ENCODE data around the gene AGMAT. TPM values are rescaled to one million over a fixed set of nuclear protein-coding genes. Genes with fewer than 3 reads are reported as not detected.

Gene AGMAT
- total RNA-seq, 1 donor from 2014 or later, result 0.90 TPM

DNA sequence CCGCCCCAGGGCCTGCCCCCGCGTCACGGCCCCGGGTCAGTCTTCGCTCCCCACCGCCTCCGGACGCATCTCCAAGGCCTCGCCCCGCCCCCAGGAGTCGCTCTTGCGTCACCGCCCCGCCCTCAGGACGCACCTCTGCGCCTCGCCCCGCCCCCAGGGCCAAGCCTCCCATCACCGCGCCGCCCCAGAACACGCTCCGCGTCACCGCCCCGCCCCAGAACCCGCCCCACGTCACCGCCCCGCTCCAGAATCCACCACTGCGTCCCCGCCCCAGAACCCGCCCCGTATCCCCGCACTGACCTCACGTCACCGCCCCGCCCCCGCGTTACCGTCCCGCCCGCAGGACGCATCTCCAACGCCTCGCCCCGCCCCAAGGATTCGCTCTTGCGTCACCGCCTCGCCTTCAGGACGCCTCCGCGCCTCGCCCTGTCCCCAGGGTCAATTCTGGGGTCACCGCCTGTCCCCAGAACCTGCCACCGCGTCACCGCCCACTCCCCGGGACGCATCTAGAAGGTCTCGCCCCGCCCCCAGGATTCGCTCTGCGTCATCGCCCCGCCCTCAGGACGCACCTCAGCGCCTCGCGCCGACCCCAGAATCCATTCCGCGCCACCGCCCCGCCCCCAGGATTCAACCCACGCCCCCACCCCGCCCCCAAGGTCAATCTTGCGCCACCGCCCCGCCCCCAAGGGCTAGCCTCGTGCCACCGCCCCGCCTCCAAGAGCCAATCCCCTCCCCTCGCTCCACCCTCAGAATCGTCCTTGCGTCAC, 60.4 kb downstream of the AGMAT start:
- DNase-seq (ENCODE audit: low read depth in 2 of 2), result peak; percentile 96 to 99

DNA sequence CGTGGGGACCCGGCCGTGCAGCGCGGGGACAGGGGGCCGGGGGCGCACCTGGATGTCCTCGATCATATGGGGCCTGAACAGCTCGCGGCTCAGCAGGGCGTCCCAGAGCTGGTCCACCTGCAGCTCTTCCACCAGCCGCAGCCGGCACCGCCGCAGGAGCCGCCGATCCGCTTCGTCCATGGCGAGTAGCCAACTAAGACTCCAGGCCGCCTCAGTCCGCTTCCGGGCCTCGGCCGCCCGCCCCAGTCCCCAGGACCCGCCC, 60.9 kb downstream of the AGMAT start, which contains the start of gene CASP9:
Gene CASP9, minus strand, starts transcription at position 195 of the 262 bp plus-strand sequence. Its CDS starts 15 bp downstream, at position 180.
- no peak for DNase-seq (ENCODE audit: low read depth in 2 of 2)

DNA sequence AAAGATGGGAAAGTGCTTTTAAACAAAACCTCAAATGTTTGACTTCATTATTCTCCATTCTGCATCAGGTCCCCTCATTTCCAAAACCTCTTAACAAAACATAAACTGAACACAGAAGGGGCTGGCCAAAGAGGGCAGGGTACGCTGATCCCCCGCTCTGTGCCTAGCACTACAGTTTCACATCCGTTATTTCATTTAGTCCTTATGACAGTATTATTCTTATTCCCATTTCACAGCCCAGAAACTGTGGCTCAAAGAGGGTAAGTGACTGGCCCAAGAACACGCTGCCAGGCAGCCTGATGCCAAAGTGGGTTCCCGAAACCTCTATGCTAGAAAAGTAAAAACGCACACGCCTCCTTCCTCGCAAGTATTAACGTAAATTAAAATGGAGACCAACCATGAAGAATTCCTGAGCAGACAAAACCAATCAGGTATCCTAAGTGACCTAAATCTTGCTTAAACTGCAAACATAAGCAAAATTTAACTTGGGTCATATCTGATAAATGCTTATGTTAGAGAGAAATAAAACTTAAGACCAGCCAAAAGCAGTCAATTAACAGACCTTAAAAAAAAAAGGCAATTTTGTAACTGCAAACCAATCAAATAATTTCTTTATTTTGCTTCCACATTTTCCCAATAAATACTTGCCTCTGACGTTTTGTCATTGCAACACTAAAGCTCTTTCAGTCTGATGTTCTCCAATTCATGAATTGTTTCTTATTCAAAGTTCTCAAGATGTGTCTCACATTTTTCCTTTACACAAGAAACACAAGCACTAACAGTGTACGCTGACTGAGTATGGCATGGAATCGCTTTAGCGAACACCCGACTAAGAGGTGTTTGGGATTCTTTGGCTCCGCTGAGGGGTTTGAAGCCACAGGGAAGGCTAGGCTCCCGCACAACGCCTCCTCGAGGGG, 61.5 kb downstream of the AGMAT start:
- DNase-seq (ENCODE audit: low read depth in 2 of 2), result no peak

DNA sequence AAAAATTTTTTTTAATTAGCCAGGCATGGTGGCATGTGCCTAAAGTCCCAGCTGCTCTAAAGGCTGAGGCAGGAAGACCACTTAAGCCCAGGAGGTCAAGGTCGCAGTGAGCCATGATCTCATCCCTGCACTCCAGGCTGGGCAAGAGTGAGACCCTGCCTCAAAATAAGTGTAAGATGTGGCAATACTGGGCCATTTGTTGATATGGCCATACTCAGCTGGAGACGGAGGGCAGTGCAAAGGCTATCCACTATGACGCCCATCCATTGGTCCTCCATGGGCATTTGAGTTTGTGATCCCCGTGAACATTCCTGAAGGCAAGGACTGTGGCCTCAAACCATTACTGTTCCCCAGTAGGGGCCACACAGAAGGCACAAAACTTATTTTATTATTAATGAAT, 62.3 kb downstream of the AGMAT start:
- no peak for DNase-seq (ENCODE audit: low read depth in 2 of 2)

Other genes with a start within 250 kb of the AGMAT start
- 33.4 and 34.1 TPM in 2 replicates for gene EFHD2, start 175.2 kb downstream of the AGMAT start, total RNA-seq
- gene CTRC, start 146.6 kb downstream of the AGMAT start, total RNA-seq, result not detected in 2 replicates
- not detected in 2 replicates for gene CELA2A, start 128.3 kb downstream of the AGMAT start, total RNA-seq
- gene CELA2B, start 108.9 kb downstream of the AGMAT start, total RNA-seq, result not detected in 2 replicates
- gene CASP9, start 60.8 kb downstream of the AGMAT start, total RNA-seq, result 3.2 and 3.5 TPM in 2 replicates
- gene DNAJC16, start 58.2 kb downstream of the AGMAT start, total RNA-seq, result 9.1 and 11.8 TPM in 2 replicates
- gene DDI2, start 32.4 kb upstream of the AGMAT start, total RNA-seq, result 13.0 and 20.1 TPM in 2 replicates
- 40.1 and 60.6 TPM in 2 replicates for gene PLEKHM2, start 99.3 kb upstream of the AGMAT start, total RNA-seq
- 0.13 and 0.26 TPM in 2 replicates for gene SLC25A34, start 151.2 kb upstream of the AGMAT start, total RNA-seq
- 0.13 TPM in 1 of 2 replicates, not detected in the other for gene TMEM82, start 157.4 kb upstream of the AGMAT start, total RNA-seq
- gene FBLIM1, start 173.7 kb upstream of the AGMAT start, total RNA-seq, result 136 and 174 TPM in 2 replicates
- gene UQCRHL, start 222.6 kb upstream of the AGMAT start, total RNA-seq, result 0.76 and 4.0 TPM in 2 replicates

Measured in dermis microvascular lymphatic vessel endothelial cell (primary cell).